Large intestine (tissue), 3 donors: ENCODE data around the gene KRT85. TPM values are rescaled to one million over a fixed set of nuclear protein-coding genes. Genes with fewer than 3 reads are reported as not detected.
A peak's percentile ranks its signal among the peaks of the same experiment; 100 is the strongest.

Experiments
- DNase-seq, 2 donors: peaks; one replicate each; pipeline versions ENCODE4 v3.0.0 to v3.0.0-alpha.2; 2013
- H3K27ac ChIP-seq: one replicate; pipeline ENCODE4 v1.5.1; 2013; ENCODE audit warnings: low read length
- H3K27me3 ChIP-seq: 2 replicates; pipeline ENCODE4 v1.6.1; 2013; ENCODE audit warnings: low read length; ENCODE audit not compliant: control insufficient read depth, insufficient read depth
- H3K36me3 ChIP-seq: 2 replicates; pipeline ENCODE4 v1.6.1; 2013; ENCODE audit warnings: low read length; ENCODE audit not compliant: control insufficient read depth, insufficient read depth
- H3K4me1 ChIP-seq: one replicate; pipeline ENCODE4 v1.6.1; 2013; ENCODE audit warnings: low read length; ENCODE audit not compliant: control insufficient read depth, insufficient read depth
- H3K4me3 ChIP-seq: one replicate; pipeline ENCODE4 v1.5.1; 2013; ENCODE audit warnings: low read length
- H3K9me3 ChIP-seq: one replicate; pipeline ENCODE4 v1.6.1; 2013; ENCODE audit warnings: mild to moderate bottlenecking, low read depth, low read length, moderate library complexity; ENCODE audit not compliant: control insufficient read depth
- WGBS: methylation state at CpG from one replicate; pipeline ENCODE4 v1.1.5; 2013; ENCODE audit warnings: low lambda C conversion rate; ENCODE audit not compliant: insufficient coverage; 5-methylcytosine and 5-hydroxymethylcytosine counted together
- polyA plus RNA-seq: library from polyadenylated mRNA; unstranded; fragments of 120-200 nt; gene quantifications from one replicate; pipeline ENCODE4 v1.2.1, GENCODE V29; 2013

Gene KRT85
- polyA plus RNA-seq, 1 donor = 0.03 TPM

DNA sequence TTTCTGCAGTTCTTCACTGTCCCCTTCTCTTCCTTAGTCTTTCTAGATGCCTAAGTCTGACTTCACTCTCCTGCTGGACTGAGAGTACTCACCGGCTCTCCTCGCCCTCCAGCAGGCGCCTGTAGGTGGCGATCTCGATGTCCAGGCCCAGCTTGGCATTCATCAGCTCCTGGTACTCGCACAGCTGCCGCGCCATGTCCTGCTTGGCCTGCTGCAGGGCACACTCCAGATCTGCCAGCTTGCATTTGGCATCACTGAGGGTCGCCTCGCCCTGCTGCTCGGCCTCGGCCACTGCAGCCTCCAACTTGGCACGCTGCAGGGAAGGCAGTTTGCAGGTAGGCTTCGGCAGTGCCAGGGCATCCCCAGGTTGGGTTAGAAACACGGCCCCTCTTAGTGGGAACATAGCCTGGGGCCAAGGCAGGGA lies 13.0 kb upstream of the KRT85 start:
- H3K36me3 ChIP-seq = no peaks in the 10 kb centered on the region
- peaks cover 5% of the 10 kb centered on the region for H3K27me3 ChIP-seq
- no CpG with 5 or more reads among the region's 15 CpGs for WGBS
- no peak for DNase-seq
- H3K4me1 ChIP-seq = no peaks in the 10 kb centered on the region
- no peak overlapping the region for H3K27ac ChIP-seq
- H3K4me3 ChIP-seq = no peak overlapping the region
- no peaks in the 10 kb centered on the region for H3K9me3 ChIP-seq

DNA sequence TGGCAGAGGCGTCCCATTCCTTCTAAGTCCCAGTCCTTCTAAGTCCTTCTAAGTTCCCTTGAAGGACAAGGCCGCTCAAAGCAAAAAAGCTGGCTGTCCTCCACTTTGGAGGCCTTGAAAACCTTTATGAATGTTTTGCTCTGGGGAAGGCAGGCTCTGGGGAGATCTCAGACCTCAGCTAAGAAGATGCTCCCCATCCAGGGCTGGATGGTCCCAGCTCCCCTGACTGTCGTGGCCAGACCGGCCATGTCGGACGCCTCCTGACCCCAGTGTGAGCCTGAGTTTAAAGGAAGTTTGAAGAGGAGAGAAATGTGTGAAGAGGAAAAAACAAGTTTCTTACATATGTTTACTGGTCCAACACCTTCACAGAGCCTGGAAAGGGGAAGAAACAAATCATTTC lies 12.3 kb upstream of the KRT85 start:
- Histone ChIP-seq H3K36me3 (no peaks in the 10 kb centered on the region), H3K4me1 (no peaks in the 10 kb centered on the region), H3K9me3 (no peaks in the 10 kb centered on the region), H3K4me3 (no peak overlapping the region), H3K27me3 (peaks cover 2% of the 10 kb centered on the region), H3K27ac (no peak overlapping the region)
- no peak for DNase-seq
- no CpG with 5 or more reads among the region's 6 CpGs for WGBS

DNA sequence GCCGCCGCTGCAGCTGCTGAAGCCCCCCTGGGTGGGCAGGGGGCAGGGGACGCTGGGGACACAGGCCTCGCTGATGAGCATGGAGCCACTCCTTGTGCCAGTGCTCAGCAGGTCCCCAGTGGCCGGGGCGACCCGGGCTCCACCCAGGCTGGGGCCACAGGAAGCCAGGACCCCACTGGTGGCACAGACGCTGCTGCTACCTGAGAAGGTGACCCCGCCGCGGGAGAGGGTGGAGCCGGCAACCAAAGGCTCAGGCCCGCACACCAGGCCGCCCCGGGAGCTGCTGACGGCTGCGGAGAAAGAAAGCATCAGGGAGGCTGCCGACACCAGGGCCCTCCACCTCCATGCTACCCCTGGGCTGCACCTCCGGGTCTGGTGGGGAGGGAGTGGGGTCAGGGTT lies 10.8 kb upstream of the KRT85 start:
- H3K27ac ChIP-seq = no peak overlapping the region
- DNase-seq = no peak
- no CpG with 5 or more reads among the region's 19 CpGs for WGBS
- no peaks in the 10 kb centered on the region for H3K9me3 ChIP-seq
- no peak overlapping the region for H3K4me3 ChIP-seq
- no peaks in the 10 kb centered on the region for H3K4me1 ChIP-seq
- no peaks in the 10 kb centered on the region for H3K36me3 ChIP-seq
- peaks cover 2% of the 10 kb centered on the region for H3K27me3 ChIP-seq

DNA sequence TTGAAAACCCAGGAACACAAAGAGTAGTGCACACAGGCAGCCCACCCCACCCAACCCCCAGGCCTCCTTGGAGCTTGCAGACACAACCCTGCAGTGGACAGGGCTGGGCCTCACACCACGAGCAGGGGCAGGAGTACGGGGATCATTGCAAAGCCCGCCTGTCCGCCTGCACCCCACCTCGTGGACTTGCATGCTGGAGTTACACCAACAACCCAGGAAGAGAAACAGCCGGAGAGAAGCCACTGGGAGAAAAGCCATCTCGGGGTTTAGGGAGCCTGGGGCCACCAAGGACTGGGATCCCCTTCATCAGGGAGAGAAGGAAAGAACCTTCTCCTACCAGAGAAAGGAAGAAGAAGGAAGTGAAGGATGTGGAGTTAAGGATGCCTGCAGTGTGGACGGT lies 10.0 kb upstream of the KRT85 start:
- no peaks in the 10 kb centered on the region for H3K9me3 ChIP-seq
- H3K4me3 ChIP-seq = no peak overlapping the region
- H3K27ac ChIP-seq = no peak overlapping the region
- H3K36me3 ChIP-seq = no peaks in the 10 kb centered on the region
- WGBS = no CpG with 5 or more reads among the region's 8 CpGs
- no peaks in the 10 kb centered on the region for H3K4me1 ChIP-seq
- DNase-seq = no peak
- H3K27me3 ChIP-seq = peaks cover 2% of the 10 kb centered on the region

DNA sequence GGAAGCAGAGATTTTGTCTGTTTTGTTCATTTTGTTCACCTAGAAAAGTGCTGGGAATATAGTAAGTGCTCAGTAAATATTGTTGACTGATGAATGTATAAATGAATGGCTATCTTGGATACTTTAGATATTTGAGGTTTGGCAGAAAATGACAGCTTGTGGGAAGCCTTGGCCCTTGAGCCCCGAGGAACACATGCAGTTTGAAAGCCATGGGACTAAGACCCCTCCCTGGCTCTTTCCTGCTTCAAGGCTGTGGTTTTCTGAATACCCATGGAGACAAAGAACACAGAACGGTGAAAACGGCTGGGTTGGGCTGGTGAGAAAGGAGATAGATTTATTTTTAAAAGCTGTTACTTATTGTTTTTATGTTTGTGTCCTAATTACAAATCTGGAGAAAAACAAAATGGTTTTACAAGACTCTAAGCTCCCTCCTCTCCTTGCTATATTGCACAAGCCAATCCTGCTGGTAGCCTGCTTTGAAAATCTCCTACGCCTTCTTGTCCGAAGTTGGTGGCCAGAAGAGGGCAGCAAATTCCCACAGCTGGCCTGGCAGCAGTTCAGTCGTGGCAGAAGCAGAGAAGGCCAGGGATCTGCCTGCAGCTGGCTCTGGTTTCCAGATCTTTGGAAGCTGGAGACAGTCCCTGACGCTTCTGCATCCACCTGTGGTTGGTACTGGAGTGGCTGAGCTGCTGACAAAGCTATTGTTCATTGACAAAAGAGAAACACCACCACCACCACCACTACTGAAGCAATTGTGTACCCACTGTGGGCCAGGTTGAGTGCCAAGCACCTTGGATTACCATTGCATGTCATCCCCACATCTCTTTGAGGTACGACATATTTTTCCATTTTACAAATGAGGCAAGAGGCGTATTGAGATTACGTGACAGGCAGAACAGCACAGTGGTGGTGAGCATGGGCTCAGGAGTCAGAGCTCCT lies 5.2 kb upstream of the KRT85 start:
- Histone ChIP-seq H3K4me3 (no peak overlapping the region), H3K4me1 (no peaks in the 10 kb centered on the region), H3K27me3 (peaks cover 9% of the 10 kb centered on the region), H3K36me3 (no peaks in the 10 kb centered on the region), H3K9me3 (no peaks in the 10 kb centered on the region), H3K27ac (no peak overlapping the region)
- 40% methylated on average over 1 of the region's 10 CpGs for WGBS
- DNase-seq = peak; percentile 66 to 72

DNA sequence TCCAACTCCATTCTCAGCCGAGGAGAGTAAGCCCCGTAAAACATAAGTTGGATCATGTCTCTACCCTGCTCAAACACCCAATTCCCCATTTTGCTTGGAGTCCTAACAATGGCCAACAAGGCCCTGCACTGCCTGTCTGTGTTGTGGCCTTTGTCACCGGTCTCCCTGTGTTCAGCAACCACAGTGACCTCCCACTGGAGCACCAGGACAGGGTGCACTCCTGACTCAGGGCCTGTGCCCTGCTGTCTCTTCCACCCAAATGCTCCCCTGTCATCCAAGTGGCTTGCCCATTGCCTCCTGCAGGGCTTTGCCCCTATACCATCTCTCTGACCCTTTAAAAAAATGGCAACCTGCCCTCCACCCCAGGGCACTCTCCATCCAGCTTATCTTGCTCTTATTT lies 4.4 kb upstream of the KRT85 start:
- Histone ChIP-seq H3K27ac (no peak overlapping the region), H3K4me1 (no peaks in the 10 kb centered on the region), H3K27me3 (peaks cover 15% of the 10 kb centered on the region), H3K9me3 (no peaks in the 10 kb centered on the region), H3K36me3 (no peaks in the 10 kb centered on the region), H3K4me3 (no peak overlapping the region)
- no peak for DNase-seq
- no CpG with 5 or more reads among the region's 3 CpGs for WGBS

DNA sequence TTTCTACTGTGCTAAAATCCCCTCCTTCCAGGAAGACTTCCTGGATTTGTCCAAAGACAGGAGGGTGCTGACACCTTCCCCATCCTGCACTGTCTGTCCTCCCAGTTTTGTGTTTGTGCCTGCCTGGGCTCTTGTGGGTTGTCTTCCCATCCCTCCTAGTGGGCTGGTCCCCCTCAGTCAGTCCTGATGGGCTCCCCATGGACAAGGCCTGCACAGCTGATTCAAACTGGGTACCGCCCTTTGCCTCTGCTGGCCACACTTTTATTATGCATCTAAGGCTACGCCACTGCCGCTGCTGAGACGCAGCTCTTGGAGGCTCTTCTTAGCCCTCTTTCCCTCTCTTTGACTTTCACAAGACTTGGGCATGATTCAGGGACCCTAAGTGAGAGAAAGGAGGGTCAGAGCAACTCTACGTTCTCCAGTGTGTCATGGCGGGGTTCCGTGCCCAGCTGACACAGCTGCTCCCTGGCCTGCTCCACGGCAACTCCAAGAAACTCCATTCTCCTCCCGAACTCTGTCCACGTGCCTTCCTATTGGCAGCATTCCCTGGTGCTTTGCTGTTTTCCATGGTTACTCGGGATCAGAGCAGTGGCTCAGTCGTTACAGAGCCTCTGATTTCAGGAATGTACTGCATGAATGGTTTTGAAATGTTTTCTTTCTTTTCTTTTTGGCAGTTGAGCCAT lies 3.8 kb upstream of the KRT85 start:
- no peaks in the 10 kb centered on the region for H3K36me3 ChIP-seq
- 20% methylated on average over 1 of the region's 12 CpGs for WGBS
- peaks cover 19% of the 10 kb centered on the region for H3K27me3 ChIP-seq
- H3K4me3 ChIP-seq = no peak overlapping the region
- H3K4me1 ChIP-seq = no peaks in the 10 kb centered on the region
- peak; percentile 9 to 26 for DNase-seq
- H3K27ac ChIP-seq = no peak overlapping the region
- H3K9me3 ChIP-seq = no peaks in the 10 kb centered on the region

DNA sequence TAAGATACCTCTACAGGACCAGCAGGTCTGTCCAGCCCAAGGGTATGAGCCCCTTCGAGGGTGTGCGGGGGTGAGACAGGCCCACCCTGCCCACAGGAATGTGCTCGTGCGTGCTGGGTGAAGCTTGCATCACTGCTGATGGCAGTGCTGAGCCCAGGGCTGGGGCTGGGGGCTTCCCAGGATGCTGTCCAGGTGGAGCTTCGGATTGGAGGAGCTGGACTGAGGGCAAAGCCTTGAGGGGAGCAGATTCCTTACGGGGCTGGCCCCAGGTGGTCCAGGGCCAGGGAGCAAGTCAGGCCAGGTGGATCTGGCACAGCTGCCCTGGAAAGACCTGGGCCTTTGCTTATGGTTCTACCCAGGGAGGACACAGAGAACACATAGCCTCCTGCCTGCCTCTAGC lies 2.5 kb upstream of the KRT85 start:
- no peak overlapping the region for H3K4me3 ChIP-seq

DNA sequence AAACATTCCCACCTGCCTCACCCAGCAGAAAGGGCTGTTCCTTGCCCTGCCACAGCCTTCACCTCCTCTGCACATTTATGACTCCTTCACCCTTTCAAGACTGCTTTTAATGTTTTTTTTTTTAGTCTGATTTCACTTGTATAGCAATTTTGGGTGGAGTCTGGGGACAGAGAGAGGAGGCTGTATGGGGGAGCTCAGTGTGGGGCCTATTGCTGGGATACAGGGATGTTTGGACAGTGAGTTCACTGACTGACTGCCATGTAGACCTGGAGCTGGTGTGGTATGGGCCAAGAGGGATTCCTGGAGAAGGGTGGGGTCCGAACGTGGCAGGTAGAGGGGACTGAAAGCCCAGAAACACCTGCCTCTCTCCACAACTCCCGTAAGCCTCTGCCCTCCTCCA lies 1.9 kb upstream of the KRT85 start:
- peaks cover 24% of the 10 kb centered on the region for H3K27me3 ChIP-seq
- no peaks in the 10 kb centered on the region for H3K36me3 ChIP-seq
- no peak overlapping the region for H3K27ac ChIP-seq
- H3K4me1 ChIP-seq = no peaks in the 10 kb centered on the region
- H3K4me3 ChIP-seq = no peak overlapping the region
- H3K9me3 ChIP-seq = no peaks in the 10 kb centered on the region
- no peak for DNase-seq
- no CpG with 5 or more reads among the region's 3 CpGs for WGBS

More for the DNA sequence above, 2.5 kb upstream of the KRT85 start:
- WGBS = no CpG with 5 or more reads among the region's 6 CpGs
- peaks cover 21% of the 10 kb centered on the region for H3K27me3 ChIP-seq
- H3K9me3 ChIP-seq = no peaks in the 10 kb centered on the region
- H3K4me1 ChIP-seq = no peaks in the 10 kb centered on the region
- H3K27ac ChIP-seq = no peak overlapping the region
- no peak for DNase-seq
- H3K36me3 ChIP-seq = no peaks in the 10 kb centered on the region

DNA sequence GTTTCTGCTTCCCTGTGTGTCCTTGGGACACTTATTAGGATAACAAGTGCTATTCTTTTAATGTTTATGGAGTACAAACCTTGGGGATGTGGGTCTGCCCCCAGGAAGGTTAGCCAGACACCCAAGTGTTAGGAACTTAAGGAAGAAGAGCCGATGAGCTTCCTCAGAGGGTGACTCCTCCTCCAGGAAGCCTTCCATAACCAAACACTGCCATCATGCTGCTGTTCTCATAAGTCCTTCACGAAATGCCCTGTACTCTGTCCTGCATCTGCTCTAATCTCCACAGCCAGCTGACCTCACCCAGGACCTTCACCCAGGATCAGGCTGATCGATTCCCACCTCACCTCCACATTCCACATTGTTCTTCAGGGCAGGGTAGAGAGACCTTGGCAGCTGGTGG lies 1.2 kb upstream of the KRT85 start:
- peaks cover 24% of the 10 kb centered on the region for H3K27me3 ChIP-seq
- no peak overlapping the region for H3K27ac ChIP-seq
- no peak for DNase-seq
- H3K9me3 ChIP-seq = no peaks in the 10 kb centered on the region
- no peaks in the 10 kb centered on the region for H3K4me1 ChIP-seq
- WGBS = no CpG with 5 or more reads among the region's 3 CpGs
- no peak overlapping the region for H3K4me3 ChIP-seq
- no peaks in the 10 kb centered on the region for H3K36me3 ChIP-seq
